Fibroblast of pulmonary artery (primary cell): ENCODE results near the gene HSD3B2.
A peak's percentile ranks its signal among the peaks of the same experiment; 100 is the strongest.

Experiments used
- DNase-seq: peaks from one replicate; pipeline ENCODE4 v3.0.0-alpha.2; 2010; ENCODE audit warnings: low read depth
- H3K4me3 ChIP-seq: replicated peaks from 2 replicates; pipeline ENCODE4 v1.5.1; 2011; ENCODE audit warnings: low read depth, mild to moderate bottlenecking, control low read depth, low read length, moderate library complexity
- CTCF ChIP-seq: IDR thresholded peaks from 2 replicates; pipeline ENCODE4 v1.5.1; 2011; ENCODE audit warnings: mild to moderate bottlenecking, control low read depth, low read length, inconsistent platforms; ENCODE audit errors: missing control alignments

Gene HSD3B2

GRCh38 chr1:119447344-119448126, 32.6 kb downstream of the HSD3B2 start:
- DNase-seq = no peak
- no peak overlapping the region for H3K4me3 ChIP-seq
- no peak for TF ChIP-seq CTCF

GRCh38 chr1:119448127-119448511, 33.2 kb downstream of the HSD3B2 start:
- DNase-seq = no peak
- TF ChIP-seq CTCF = peak; percentile 9
- H3K4me3 ChIP-seq = no peak overlapping the region

GRCh38 chr1:119449971-119450370, 35.0 kb downstream of the HSD3B2 start:
- no peak for DNase-seq

GRCh38 chr1:119451158-119451557, 36.2 kb downstream of the HSD3B2 start:
- DNase-seq = no peak
- no peak for TF ChIP-seq CTCF
- H3K4me3 ChIP-seq = no peak overlapping the region

More at GRCh38 chr1:119449971-119450370, 35.0 kb downstream of the HSD3B2 start:
- H3K4me3 ChIP-seq = no peak overlapping the region
- TF ChIP-seq CTCF = no peak

- no peak for TF ChIP-seq CTCF
- no peak for DNase-seq
- no peak overlapping the region for H3K4me3 ChIP-seq
Measured at GRCh38 chr1:119452091-119452490, 37.1 kb downstream of the HSD3B2 start.

GRCh38 chr1:119453021-119453420, 38.1 kb downstream of the HSD3B2 start:
- peak; percentile 46 for DNase-seq
- H3K4me3 ChIP-seq = no peak overlapping the region
- no peak for TF ChIP-seq CTCF

- no peak for DNase-seq
- TF ChIP-seq CTCF = no peak
- H3K4me3 ChIP-seq = no peak overlapping the region
Measured at GRCh38 chr1:119462964-119463363, 48.0 kb downstream of the HSD3B2 start.
